SU-DHL-6 (cell line): ENCODE data around the gene CTSV.
"Not testable (repeated sequence)": the region's sequence is repeated elsewhere in the genome, so short reads cannot be mapped to it uniquely, and the experiment has no call there.

Source experiments
- EZH2phosphoT487 ChIP-seq: fragments of 200-600 bp; sonication (generic), shearing (Covaris generic); conservative IDR thresholded peaks from 2 replicates; pipeline ENCODE4 v1.6.1; 2018; ENCODE audit warnings: mild to moderate bottlenecking, antibody characterized with exemption, low read length, moderate library complexity, mixed read lengths
- TF ChIP-seq, protein P1 (sequence below): fragments of 200-600 bp; sonication (generic); IDR thresholded peaks from one replicate; pipeline ENCODE4 v1.5.1; 2017; ENCODE audit warnings: antibody characterized with exemption, mild to moderate bottlenecking, low read length, moderate library complexity; ENCODE audit not compliant: insufficient read depth, poor library complexity, severe bottlenecking

DNA sequence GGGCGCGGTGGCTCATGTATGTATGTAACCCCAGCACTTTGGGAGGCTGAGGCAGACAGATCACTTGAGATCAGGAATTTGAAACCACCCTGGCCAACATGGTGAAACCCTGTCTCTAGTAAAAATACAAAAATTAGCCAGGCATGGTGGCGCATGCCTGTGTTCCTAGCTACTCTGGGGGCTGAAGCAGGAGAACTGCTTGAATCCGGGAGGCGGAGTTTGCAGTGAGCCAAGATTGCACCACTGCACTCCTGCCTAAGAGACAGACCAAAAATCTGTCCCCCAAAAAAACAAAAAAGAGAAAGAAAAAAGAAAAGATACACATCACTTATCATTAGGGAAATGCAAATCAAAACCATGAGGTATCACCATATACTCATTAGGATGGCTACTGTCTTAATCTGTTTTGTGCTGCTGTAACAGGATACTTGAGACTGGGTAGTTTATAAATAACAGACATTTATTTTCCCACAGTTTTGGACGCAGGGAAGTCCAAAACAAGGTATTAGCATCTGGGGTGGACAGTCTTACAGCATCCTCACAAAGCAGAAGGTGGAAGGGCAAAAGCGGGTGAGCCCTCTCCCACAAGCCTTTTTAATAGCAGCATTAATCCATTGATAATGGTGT, 55.3 kb downstream of the CTSV start:
- TF ChIP-seq, protein P1, sequence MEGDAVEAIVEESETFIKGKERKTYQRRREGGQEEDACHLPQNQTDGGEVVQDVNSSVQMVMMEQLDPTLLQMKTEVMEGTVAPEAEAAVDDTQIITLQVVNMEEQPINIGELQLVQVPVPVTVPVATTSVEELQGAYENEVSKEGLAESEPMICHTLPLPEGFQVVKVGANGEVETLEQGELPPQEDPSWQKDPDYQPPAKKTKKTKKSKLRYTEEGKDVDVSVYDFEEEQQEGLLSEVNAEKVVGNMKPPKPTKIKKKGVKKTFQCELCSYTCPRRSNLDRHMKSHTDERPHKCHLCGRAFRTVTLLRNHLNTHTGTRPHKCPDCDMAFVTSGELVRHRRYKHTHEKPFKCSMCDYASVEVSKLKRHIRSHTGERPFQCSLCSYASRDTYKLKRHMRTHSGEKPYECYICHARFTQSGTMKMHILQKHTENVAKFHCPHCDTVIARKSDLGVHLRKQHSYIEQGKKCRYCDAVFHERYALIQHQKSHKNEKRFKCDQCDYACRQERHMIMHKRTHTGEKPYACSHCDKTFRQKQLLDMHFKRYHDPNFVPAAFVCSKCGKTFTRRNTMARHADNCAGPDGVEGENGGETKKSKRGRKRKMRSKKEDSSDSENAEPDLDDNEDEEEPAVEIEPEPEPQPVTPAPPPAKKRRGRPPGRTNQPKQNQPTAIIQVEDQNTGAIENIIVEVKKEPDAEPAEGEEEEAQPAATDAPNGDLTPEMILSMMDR: not testable (repeated sequence)
- not testable (repeated sequence) for TF ChIP-seq EZH2phosphoT487
